GM19395 (cell line): Measurements from ENCODE around the gene NMS.
"Not testable (repeated sequence)": the region's sequence is repeated elsewhere in the genome, so short reads cannot be mapped to it uniquely, and the experiment has no call there.

Source experiments
- ATAC-seq: cut with Tn5 transposase; IDR thresholded peaks from one replicate; pipeline ENCODE4 v1.9.1; 2021; ENCODE audit warnings: mild to moderate bottlenecking, moderate library complexity; ENCODE audit not compliant: unreplicated experiment

Gene NMS, protein sequence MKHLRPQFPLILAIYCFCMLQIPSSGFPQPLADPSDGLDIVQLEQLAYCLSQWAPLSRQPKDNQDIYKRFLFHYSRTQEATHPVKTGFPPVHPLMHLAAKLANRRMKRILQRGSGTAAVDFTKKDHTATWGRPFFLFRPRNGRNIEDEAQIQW

GRCh38 chr2:100470182-100470581, at the start of gene NMS:
Gene NMS (plus strand): TSS chr2:100470482. CDS start chr2:100470489, 7 bp downstream.
- no peak for ATAC-seq

DNA sequence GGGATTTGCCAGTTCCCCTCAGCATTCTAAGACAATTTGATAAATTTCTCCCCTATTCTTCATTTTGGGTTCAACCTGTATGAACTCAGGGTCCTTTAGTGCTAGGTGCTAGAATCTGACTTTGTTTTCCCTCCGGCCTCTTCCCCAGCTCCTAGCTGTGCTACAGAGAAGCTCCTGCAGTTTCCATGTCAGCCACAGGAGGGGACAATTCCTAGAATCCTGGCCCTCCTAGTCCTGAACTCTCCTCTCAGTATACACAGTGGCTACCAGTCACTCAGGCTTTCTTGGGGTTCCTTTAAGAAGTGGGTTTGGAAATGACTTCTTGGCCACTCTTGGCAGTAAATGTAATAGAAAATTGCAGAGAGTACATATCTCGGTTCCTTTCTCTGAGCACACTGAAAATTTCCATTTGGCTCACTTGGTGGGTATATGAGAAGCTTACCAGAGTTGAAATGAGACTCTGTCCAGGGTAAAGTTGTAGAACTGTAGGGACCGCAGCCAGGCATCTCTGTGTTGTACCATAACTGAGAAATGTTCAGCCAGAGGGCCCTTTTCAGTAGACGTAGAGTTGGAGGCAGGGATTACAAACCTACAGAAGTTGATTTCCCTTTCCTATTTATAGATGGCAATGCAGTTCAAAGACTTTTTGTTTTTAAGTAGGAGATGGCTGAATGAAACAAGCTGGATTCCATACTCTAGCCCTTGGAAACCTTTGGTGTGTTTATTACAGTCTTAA, 47.8 kb upstream of the NMS start:
- ATAC-seq, result no peak

DNA sequence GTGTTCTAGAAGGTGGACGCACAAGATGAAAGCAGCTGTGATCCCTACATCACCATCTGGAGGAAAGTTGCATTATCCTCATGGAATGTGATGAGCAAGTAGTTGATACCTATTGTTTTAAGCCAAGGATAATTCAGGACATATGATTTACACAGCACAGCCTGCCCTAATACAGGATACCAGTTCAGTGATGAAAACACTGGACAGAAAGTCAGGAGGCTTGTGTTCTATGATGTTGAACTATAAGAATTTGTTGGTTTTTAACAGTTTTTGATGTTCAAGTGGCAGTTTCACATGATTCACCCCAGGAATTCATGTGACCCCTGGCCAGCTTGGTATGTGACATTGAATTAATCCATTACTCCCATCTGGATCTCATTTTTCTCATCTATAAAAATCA, 46.7 kb upstream of the NMS start:
- no peak for ATAC-seq

- ATAC-seq, result no peak
Measured at GRCh38 chr2:100424277-100424875, 45.9 kb upstream of the NMS start.

DNA sequence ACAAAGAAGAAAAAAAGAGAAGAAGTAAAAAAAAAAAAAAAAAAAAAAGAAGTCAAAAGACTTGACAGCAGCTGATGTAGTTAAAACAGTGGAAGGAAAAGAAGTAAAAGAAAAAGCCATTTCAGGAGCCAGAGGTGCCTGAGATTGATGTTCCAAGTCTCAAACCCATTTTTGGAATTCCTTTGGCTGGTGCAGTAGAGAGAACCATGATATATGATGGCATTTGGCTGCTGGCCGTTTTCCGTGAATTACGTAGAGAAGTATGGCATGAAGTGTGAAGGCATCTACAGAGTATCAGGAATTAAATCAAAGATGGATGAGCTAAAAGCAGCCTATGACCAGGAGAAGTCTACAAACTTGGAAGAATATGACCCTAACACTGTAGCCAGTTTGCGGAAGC, 45.2 kb upstream of the NMS start:
- ATAC-seq, result no peak

DNA sequence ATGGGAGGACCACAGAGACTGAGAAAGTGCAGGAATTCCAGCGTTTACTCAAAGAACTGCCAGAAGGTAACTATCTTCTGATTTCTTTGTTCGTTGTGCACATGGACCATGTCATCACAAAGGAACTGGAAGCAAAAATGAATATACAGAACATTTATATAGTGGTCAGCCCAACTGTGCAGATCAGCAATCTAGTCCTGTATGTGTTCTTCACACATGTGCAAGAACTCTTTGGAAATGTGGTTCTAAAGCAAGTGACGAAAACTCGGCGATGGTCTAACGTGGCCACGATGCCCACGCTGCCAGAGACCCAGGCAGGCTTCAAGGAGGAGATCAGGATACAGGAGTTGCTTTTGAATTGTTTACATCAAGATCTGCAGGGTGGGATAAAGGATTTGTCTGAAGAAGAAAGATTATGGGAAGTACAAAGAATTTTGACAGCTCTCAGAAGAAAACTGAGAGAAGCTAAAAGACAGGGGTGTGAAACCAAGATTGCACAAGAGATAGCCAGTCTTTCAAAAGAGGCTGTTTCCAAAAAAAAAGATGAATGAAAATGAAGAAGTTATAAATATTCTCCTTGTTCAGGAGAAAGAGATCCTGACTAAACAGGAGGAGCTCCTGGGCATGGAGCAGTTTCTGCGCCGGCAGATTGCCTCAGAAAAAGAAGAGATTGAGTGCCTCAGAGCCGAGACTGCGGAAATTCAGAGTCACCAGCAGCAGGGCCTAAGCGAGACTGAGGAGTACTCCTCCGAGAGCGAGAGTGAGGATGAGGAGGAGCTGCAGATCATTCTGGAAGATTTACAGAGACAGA, 44.5 kb upstream of the NMS start:
- ATAC-seq, result no peak

GRCh38 chr2:100426384-100426720, 43.9 kb upstream of the NMS start:
- no peak for ATAC-seq

DNA sequence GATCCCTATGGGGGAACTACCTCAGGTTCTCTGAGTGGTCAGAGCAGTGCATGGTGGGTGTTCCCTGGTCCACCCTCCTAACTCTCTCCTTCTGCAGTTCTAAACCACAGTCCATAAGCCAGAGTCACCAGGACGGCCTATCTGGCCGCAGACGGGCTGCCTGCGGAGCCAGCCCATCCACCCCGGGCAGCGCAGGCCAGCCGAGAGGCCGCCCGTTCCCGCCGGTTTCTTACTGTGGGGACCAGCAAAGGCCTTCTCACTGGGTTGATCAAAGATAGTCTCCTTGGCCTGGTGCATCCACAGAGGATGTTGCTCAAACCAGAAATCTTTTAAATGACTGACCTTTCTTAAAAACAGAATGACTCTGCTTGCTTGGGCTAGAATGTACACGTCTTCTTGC, 43.2 kb upstream of the NMS start:
- no peak for ATAC-seq

- no peak for ATAC-seq
Measured at GRCh38 chr2:100427627-100428258, 42.5 kb upstream of the NMS start.

GRCh38 chr2:100429726-100430125, 40.6 kb upstream of the NMS start:
- ATAC-seq, result no peak

- ATAC-seq, result no peak
Measured at GRCh38 chr2:100437751-100438150, 32.5 kb upstream of the NMS start.

- ATAC-seq, result no peak
Measured at GRCh38 chr2:100446696-100447095, 23.6 kb upstream of the NMS start.

DNA sequence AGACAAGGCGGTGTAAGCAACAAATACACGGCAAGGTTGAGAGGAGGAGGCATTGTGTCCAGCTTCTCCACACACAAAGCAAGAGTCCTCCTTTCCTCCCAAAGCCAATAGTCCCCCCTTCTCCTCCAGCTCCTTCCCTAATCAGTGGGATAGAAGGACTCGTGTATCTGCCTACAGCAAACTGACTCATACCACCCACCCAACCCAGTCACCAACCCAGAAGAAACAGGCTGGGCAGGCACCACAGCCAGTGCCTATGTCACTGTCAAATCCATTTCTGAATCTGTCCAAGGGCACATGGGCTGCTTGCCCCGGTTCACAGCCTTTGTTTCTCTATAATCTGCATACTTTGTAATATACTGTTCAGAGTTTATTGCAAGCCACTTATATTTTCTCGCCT, 19.2 kb upstream of the NMS start:
- no peak for ATAC-seq

- no peak for ATAC-seq
Measured at GRCh38 chr2:100451734-100452133, 18.5 kb upstream of the NMS start.

- ATAC-seq, result no peak
Measured at GRCh38 chr2:100453853-100454252, 16.4 kb upstream of the NMS start.

DNA sequence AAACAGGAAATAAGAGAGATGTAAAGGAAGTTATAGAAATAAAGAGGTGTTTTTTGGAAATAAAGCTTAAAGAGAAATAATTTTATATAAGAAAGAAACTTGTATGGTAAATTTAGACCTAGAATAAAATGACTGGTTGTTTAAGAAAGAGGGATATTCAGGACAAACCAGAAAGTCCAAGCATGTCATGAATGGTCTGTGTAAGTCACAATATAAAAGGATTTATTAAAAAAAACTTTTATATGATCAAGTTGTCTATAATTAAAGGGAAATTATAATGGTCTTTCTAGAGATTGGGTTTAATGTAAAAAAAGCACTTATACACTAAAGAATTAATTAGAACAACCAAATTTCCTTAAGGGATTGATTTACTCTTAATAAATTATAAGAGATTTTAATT, 13.9 kb upstream of the NMS start:
- ATAC-seq, result not testable (repeated sequence)

DNA sequence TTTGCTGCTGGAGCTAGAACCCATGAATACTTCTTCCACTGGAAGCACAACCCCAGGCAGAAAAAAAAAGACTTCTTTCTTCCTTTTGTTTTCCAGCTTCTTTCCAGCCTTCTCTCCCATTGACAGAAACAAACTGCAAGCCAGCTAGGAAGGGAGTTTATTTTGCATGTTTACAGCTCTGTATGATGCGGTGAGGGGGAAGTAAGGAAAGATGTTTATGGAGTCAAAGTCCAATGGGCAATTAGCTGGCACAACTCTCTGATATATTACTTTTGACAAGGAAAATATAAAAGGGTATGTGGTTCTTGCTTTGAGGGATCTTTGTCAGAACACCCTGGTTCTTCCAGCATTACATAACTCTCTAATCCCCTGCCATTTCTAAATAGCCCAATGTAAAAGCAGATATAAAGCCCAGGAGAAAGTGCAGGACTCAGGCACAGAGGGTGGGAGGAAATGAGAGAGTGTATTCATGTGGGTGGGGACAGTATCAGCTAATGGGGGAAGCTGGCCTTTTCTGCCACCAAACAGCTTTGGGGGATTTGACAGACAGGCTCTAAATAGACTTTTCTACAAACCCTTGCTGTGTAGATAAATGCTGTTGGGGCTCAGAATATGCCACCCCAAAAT, 9.3 kb upstream of the NMS start:
- ATAC-seq, result no peak

GRCh38 chr2:100470898-100471514, 724 bp downstream of the NMS start:
- no peak for ATAC-seq

DNA sequence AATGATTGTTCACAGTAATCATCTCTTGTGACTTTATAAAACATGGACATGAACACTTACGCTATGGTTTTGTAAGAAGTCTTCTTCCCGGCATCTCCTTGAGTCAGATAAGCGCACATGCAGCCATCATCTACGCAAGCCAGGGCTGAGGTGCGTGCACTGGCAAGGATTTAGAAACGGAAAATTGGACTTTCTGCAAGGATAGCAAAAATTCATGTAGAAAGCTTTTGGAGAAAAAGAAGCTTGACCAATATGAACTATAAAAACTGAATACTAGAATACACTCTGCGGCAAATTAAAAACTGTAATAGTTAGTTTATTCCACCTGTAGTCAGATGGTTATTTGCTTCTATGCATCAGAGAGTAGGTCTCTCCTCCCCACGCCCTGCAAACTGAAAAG, 6.3 kb downstream of the NMS start:
- no peak for ATAC-seq

GRCh38 chr2:100482741-100483140, 12.5 kb downstream of the NMS start:
- ATAC-seq, result no peak
